GM12873 (cell line): ENCODE data around the gene TPRN.

Experiments
- TF ChIP-seq, protein P1 (sequence below): IDR thresholded peaks from 2 replicates; pipeline ENCODE4 v1.5.1; 2012; ENCODE audit warnings: low read depth, mild to moderate bottlenecking, moderate library complexity, low read length, control low read depth; ENCODE audit not compliant: insufficient read depth; ENCODE audit errors: missing control alignments

TPRN gene

DNA sequence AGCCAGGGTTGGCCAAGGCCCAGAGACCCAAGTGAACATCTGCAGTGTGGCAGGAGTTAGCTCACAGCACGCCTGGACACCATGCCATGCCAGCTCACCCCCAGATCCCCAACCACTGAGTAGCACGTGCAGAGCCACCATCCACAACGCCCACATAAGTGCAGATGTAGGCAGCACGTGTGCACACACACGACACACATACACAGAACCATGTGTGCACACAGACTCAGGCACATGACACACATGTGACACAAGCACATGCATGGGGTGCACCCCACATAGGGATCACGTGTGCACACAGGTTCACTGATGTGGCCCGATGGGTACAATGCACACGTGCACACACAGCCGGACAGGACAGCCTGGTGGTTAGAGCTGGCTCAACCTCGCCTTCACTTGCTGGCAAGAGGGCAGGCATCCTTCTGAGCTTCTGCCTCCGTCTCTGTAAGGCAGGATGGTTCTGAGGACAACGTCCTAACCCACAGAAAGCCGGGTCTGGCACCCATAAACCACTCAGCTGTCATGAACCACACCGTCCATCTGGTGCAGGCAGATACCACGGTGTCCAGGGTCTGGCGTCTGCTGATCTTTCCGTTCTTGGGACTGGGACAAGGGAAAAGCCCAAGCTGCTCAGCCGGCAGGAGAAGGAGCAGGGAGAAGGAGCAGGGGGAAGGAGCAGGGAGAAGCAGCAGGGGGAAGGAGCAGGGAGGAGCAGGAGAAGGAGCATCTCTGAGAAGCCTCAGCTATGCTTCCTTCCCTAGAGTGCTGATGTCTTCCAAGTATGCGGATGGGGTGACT is 42.7 kb downstream of the TPRN start:
- TF ChIP-seq, protein P1, sequence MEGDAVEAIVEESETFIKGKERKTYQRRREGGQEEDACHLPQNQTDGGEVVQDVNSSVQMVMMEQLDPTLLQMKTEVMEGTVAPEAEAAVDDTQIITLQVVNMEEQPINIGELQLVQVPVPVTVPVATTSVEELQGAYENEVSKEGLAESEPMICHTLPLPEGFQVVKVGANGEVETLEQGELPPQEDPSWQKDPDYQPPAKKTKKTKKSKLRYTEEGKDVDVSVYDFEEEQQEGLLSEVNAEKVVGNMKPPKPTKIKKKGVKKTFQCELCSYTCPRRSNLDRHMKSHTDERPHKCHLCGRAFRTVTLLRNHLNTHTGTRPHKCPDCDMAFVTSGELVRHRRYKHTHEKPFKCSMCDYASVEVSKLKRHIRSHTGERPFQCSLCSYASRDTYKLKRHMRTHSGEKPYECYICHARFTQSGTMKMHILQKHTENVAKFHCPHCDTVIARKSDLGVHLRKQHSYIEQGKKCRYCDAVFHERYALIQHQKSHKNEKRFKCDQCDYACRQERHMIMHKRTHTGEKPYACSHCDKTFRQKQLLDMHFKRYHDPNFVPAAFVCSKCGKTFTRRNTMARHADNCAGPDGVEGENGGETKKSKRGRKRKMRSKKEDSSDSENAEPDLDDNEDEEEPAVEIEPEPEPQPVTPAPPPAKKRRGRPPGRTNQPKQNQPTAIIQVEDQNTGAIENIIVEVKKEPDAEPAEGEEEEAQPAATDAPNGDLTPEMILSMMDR = no peak

DNA sequence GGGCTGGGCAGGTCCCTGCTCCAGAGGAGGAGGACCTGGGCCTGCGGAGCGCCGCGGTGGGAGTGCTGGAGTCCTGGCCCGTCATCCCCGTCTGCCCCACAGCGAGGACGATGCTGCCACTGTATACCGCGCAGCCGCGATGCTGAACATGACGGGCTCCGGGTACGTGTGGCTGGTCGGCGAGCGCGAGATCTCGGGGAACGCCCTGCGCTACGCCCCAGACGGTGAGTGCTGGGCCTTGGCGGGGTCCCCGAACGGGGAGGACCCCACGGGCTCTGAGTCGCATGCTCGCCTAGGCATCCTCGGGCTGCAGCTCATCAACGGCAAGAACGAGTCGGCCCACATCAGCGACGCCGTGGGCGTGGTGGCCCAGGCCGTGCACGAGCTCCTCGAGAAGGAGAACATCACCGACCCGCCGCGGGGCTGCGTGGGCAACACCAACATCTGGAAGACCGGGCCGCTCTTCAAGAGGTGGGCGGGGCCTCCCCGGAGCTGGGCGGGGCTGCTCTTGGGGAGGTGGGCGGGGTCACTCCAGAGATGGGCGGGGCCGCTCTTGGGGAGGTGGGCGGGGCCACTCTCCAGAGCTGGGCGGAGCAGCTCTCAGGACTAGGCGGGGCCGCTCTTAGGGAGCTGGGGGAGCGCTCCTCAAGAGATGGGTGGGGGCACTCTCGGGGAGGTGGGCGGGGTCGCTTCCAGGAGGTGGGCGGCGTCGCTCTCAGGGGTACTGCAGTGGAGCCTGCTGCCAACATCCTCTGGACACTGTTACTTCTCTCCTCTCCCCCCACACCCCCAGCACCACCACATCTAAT is 43.8 kb downstream of the TPRN start:
- TF ChIP-seq, protein P1 = no peak

DNA sequence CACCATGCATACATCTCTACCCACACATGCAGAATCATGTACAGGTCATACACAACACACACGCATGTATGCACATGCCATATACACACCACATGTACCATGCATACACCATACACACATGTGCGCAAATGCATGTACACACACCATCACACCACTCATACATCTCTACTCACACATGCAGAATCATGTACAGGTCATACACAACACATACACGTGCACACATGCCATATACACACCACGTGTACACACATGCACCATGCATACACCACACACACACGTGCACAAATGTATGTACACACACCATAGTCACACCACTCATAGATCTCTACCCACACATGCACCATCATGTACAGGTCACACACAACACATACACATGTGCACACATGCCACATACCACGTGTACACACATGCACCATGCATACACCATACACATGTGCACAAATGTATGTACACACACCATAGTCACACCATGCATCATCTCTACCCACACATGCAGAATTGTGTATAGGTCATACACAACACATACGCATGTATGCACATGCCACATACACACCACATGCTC is 47.6 kb downstream of the TPRN start:
- TF ChIP-seq, protein P1 = no peak

DNA sequence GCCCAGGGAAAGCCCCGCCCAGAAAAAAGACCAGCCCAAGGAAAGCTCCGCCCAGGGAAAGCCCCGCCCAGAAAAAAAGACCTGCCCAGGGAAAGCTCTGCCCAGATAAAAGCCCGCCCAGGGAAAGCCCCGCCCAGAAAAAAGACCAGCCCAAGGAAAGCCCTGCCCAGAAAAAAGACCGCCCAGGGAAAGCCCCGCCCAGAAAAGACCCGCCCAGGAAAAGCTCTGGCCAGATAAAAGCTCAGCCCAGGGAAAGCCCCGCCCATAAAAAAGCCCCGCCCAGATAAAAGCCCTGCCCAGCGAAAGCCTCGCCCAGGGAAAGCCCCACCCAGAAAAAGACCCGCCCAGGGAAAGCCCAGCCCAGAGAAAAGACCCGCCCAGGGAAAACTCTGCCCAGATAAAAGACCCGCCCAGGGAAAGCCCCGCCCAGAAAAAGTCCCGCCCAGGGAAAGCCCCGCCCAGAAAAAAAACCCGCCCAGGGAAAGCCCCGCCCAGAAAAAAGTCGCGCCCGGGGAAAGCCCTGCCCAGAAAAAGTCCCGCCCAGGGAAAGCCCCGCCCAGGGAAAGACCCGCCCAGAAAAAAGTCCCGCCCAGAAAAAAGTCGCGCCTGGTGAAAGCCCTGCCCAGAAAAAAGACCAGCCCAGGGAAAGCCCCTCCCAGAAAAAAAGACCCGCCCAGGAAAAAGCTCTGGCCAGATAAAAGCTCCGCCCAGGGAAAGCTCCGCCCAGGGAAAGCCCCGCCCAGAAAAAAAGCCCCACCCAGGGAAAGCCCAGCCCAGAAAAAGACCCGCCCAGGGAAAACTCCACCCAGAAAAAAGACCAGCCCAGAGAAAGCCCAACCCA is 49.7 kb downstream of the TPRN start:
- TF ChIP-seq, protein P1 = no peak

DNA sequence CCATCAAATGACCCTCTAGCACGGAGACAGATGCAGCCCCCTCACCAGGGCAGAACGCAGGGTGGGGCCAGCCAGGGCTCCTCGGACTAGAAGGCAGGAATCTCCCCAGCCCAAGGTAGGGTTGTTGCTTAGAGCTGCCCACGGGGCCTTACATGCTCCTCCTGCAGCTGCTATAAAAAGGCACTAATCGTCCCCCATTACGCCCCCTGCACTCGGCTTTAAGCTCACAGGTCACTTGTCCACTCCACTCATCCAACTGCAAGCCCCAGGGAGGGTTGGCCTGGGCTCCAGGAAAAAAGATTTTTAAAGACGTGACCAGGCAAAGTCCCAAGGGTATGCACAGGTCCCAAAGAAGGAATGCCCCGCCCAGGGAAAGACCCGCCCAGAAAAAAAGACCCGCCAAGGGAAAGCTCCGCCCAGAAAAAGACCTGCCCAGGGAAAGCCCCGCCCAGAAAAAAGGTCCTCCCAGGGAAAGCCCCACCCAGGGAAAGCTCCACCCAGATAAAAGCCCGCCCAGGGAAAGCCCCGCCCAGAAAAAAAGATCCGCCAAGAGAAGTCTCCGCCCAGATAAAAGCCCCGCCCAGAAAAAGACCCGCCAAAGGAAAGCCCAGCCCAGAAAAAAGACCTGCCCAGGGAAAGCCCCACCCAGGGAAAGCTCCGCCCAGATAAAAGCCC is 50.5 kb downstream of the TPRN start:
- TF ChIP-seq, protein P1 = no peak

DNA sequence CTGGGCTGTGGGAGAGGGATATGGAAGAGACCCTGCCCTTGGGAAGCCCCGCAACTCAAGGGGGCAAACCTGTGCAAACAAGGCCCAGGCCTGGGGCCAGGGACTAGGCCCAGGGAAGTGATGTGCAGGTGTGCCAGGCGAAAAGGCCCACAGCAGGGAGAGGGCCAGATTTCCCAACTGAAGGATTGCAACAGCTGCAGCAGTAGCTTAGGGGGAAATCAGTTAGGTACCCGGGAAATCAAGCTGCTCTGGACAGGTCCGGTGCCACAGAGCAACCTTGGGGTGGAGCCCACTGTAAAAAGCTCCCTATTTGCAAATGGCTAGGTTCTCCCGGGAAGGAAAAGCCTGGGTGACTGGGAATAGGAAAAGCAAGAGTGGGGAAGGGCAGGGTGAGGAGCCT is 51.2 kb downstream of the TPRN start:
- TF ChIP-seq, protein P1 = no peak
